ENCODE results near the gene BACH1.
A peak's percentile ranks its signal among the peaks of the same experiment; 100 is the strongest.

The BACH1 gene

GRCh38 chr21:29378832-29379231 is 80.1 kb downstream of the BACH1 start:
- H2BK12ac ChIP-seq (ENCODE audit: low read length) = no peak overlapping the region
- no peak overlapping the region for H4K12ac ChIP-seq (ENCODE audit: low read depth, low read length)
- H3K79me1 ChIP-seq (ENCODE audit: low read length) = peaks cover 11% of the 10 kb centered on the region
- H3K4me3 ChIP-seq (ENCODE audit: low read depth, low read length) = no peak overlapping the region
- no peaks in the 10 kb centered on the region for H3K36me3 ChIP-seq (ENCODE audit: control insufficient read depth in 1 of 2, insufficient read depth in 2 of 2, low read length in 2 of 2)
- H3K27ac ChIP-seq (ENCODE audit: low read depth, low read length) = peak overlapping the region; percentile 77
- no peak overlapping the region for H4K8ac ChIP-seq (ENCODE audit: low read depth, low read length)
- no peak overlapping the region for H3K9ac ChIP-seq (ENCODE audit: low read length)
- H3K9me3 ChIP-seq (ENCODE audit: insufficient read depth, low read depth, low read length) = no peaks in the 10 kb centered on the region
- peak overlapping the region; percentile 63 for H3K14ac ChIP-seq (ENCODE audit: low read length)
- H3K79me2 ChIP-seq (ENCODE audit: control insufficient read depth, insufficient read depth, low read length, poor library complexity) = no peaks in the 10 kb centered on the region
- H3K23ac ChIP-seq (ENCODE audit: low read length) = no peak overlapping the region
- no peak overlapping the region for H2BK5ac ChIP-seq (ENCODE audit: low read depth, low read length, poor library complexity)
- no peak overlapping the region for H4K91ac ChIP-seq (ENCODE audit: low read depth, low read length)
- H2AK5ac ChIP-seq (ENCODE audit: low read length) = no peak overlapping the region
- H3K4ac ChIP-seq (ENCODE audit: low read depth, low read length) = no peak overlapping the region
- WGBS (ENCODE audit: extremely low coverage, insufficient coverage, insufficient read length) = no CpG with 5 or more reads among the region's 4 CpGs
- no peak overlapping the region for H2AFZ ChIP-seq (ENCODE audit: insufficient read depth, low read length, poor library complexity)
- H3K27me3 ChIP-seq (ENCODE audit: insufficient read depth, low read length) = no peaks in the 10 kb centered on the region
- DNase-seq = peak; percentile 77 to 78
- H3K18ac ChIP-seq (ENCODE audit: low read length) = no peak overlapping the region
- H3K4me1 ChIP-seq (ENCODE audit: control insufficient read depth in 1 of 2, insufficient read depth in 2 of 2, low read length in 2 of 2) = peaks cover 20 to 25% of the 10 kb centered on the region in 2 experiments
- H3K4me2 ChIP-seq (ENCODE audit: low read length) = no peak overlapping the region
- H2BK120ac ChIP-seq (ENCODE audit: insufficient read depth, low read length, poor library complexity) = no peak overlapping the region

GRCh38 chr21:29379517-29380054 is 80.9 kb downstream of the BACH1 start:
- Histone ChIP-seq H3K27me3 (ENCODE audit: insufficient read depth, low read length) (no peaks in the 10 kb centered on the region), H3K4me3 (ENCODE audit: low read depth, low read length) (no peak overlapping the region), H4K12ac (ENCODE audit: low read depth, low read length) (no peak overlapping the region), H3K79me1 (ENCODE audit: low read length) (peaks cover 11% of the 10 kb centered on the region), H4K91ac (ENCODE audit: low read depth, low read length) (peak overlapping the region; percentile 85), H3K4ac (ENCODE audit: low read depth, low read length) (no peak overlapping the region), H3K14ac (ENCODE audit: low read length) (no peak overlapping the region), H2AFZ (ENCODE audit: insufficient read depth, low read length, poor library complexity) (no peak overlapping the region), H3K36me3 (ENCODE audit: control insufficient read depth in 1 of 2, insufficient read depth in 2 of 2, low read length in 2 of 2) (no peaks in the 10 kb centered on the region), H3K27ac (ENCODE audit: low read depth, low read length) (peak overlapping the region; percentile 77), H3K18ac (ENCODE audit: low read length) (peak overlapping the region; percentile 77), H3K23ac (ENCODE audit: low read length) (no peak overlapping the region), H3K9me3 (ENCODE audit: insufficient read depth, low read depth, low read length) (no peaks in the 10 kb centered on the region), H3K79me2 (ENCODE audit: control insufficient read depth, insufficient read depth, low read length, poor library complexity) (no peaks in the 10 kb centered on the region), H3K4me2 (ENCODE audit: low read length) (peak overlapping the region; percentile 3), H3K9ac (ENCODE audit: low read length) (no peak overlapping the region), H3K4me1 (ENCODE audit: control insufficient read depth in 1 of 2, insufficient read depth in 2 of 2, low read length in 2 of 2) (peaks cover 20 to 25% of the 10 kb centered on the region in 2 experiments), H2AK5ac (ENCODE audit: low read length) (peak overlapping the region; percentile 47), H2BK5ac (ENCODE audit: low read depth, low read length, poor library complexity) (peak overlapping the region; percentile 36), H2BK120ac (ENCODE audit: insufficient read depth, low read length, poor library complexity) (no peak overlapping the region), H2BK12ac (ENCODE audit: low read length) (no peak overlapping the region), H4K8ac (ENCODE audit: low read depth, low read length) (peak overlapping the region; percentile 62)
- WGBS (ENCODE audit: extremely low coverage, insufficient coverage, insufficient read length) = no CpG with 5 or more reads among the region's 6 CpGs
- DNase-seq = no peak

- no peak overlapping the region for H4K8ac ChIP-seq (ENCODE audit: low read depth, low read length)
- no peak overlapping the region for H3K4me3 ChIP-seq (ENCODE audit: low read depth, low read length)
- WGBS (ENCODE audit: extremely low coverage, insufficient coverage, insufficient read length) = no CpG with 5 or more reads among the region's 4 CpGs
Observed at GRCh38 chr21:29382030-29382654, 83.4 kb downstream of the BACH1 start.

GRCh38 chr21:29384683-29385359 is 86.1 kb downstream of the BACH1 start:
- H4K12ac ChIP-seq (ENCODE audit: low read depth, low read length) = no peak overlapping the region
- H2AK5ac ChIP-seq (ENCODE audit: low read length) = no peak overlapping the region
- H3K9ac ChIP-seq (ENCODE audit: low read length) = no peak overlapping the region

More at GRCh38 chr21:29382030-29382654, 83.4 kb downstream of the BACH1 start:
- H2AFZ ChIP-seq (ENCODE audit: insufficient read depth, low read length, poor library complexity) = no peak overlapping the region
- no peak overlapping the region for H2BK5ac ChIP-seq (ENCODE audit: low read depth, low read length, poor library complexity)
- no peaks in the 10 kb centered on the region for H3K9me3 ChIP-seq (ENCODE audit: insufficient read depth, low read depth, low read length)
- no peaks in the 10 kb centered on the region for H3K36me3 ChIP-seq (ENCODE audit: control insufficient read depth in 1 of 2, insufficient read depth in 2 of 2, low read length in 2 of 2)
- H3K27ac ChIP-seq (ENCODE audit: low read depth, low read length) = peak overlapping the region; percentile 93
- no peaks in the 10 kb centered on the region for H3K27me3 ChIP-seq (ENCODE audit: insufficient read depth, low read length)
- H3K18ac ChIP-seq (ENCODE audit: low read length) = no peak overlapping the region
- H4K91ac ChIP-seq (ENCODE audit: low read depth, low read length) = no peak overlapping the region
- H2BK120ac ChIP-seq (ENCODE audit: insufficient read depth, low read length, poor library complexity) = peak overlapping the region; percentile 76
- H2BK12ac ChIP-seq (ENCODE audit: low read length) = no peak overlapping the region
- H3K14ac ChIP-seq (ENCODE audit: low read length) = no peak overlapping the region
- peaks cover 25 to 38% of the 10 kb centered on the region in 2 experiments for H3K4me1 ChIP-seq (ENCODE audit: control insufficient read depth in 1 of 2, insufficient read depth in 2 of 2, low read length in 2 of 2)
- H3K4me2 ChIP-seq (ENCODE audit: low read length) = peak overlapping the region; percentile 52
- H3K4ac ChIP-seq (ENCODE audit: low read depth, low read length) = no peak overlapping the region
- H3K23ac ChIP-seq (ENCODE audit: low read length) = no peak overlapping the region
- no peak overlapping the region for H2AK5ac ChIP-seq (ENCODE audit: low read length)
- H3K79me1 ChIP-seq (ENCODE audit: low read length) = peaks cover 13% of the 10 kb centered on the region
- H3K9ac ChIP-seq (ENCODE audit: low read length) = no peak overlapping the region
- peak; percentile 81 to 92 for DNase-seq
- H3K79me2 ChIP-seq (ENCODE audit: control insufficient read depth, insufficient read depth, low read length, poor library complexity) = no peaks in the 10 kb centered on the region
- no peak overlapping the region for H4K12ac ChIP-seq (ENCODE audit: low read depth, low read length)

More at GRCh38 chr21:29384683-29385359, 86.1 kb downstream of the BACH1 start:
- H2BK5ac ChIP-seq (ENCODE audit: low read depth, low read length, poor library complexity) = peak overlapping the region; percentile 63
- H2BK12ac ChIP-seq (ENCODE audit: low read length) = peak overlapping the region; percentile 54
- H3K4me2 ChIP-seq (ENCODE audit: low read length) = no peak overlapping the region
- H2AFZ ChIP-seq (ENCODE audit: insufficient read depth, low read length, poor library complexity) = no peak overlapping the region
- H4K91ac ChIP-seq (ENCODE audit: low read depth, low read length) = no peak overlapping the region
- no peak overlapping the region for H3K18ac ChIP-seq (ENCODE audit: low read length)
- no peak overlapping the region for H3K4me3 ChIP-seq (ENCODE audit: low read depth, low read length)
- H3K27me3 ChIP-seq (ENCODE audit: insufficient read depth, low read length) = no peaks in the 10 kb centered on the region
- H4K8ac ChIP-seq (ENCODE audit: low read depth, low read length) = no peak overlapping the region
- no peaks in the 10 kb centered on the region for H3K36me3 ChIP-seq (ENCODE audit: control insufficient read depth in 1 of 2, insufficient read depth in 2 of 2, low read length in 2 of 2)
- no peaks in the 10 kb centered on the region for H3K9me3 ChIP-seq (ENCODE audit: insufficient read depth, low read depth, low read length)
- peak in 1 of 2 donors; percentile 4 for DNase-seq
- no peak overlapping the region for H3K14ac ChIP-seq (ENCODE audit: low read length)
- whole genome bisulfite sequencing (ENCODE audit: extremely low coverage, insufficient coverage, insufficient read length) = no CpG with 5 or more reads among the region's 2 CpGs
- peak overlapping the region; percentile 17 for H2BK120ac ChIP-seq (ENCODE audit: insufficient read depth, low read length, poor library complexity)
- peaks cover 16 to 24% of the 10 kb centered on the region in 2 experiments for H3K4me1 ChIP-seq (ENCODE audit: control insufficient read depth in 1 of 2, insufficient read depth in 2 of 2, low read length in 2 of 2)
- no peak overlapping the region for H3K4ac ChIP-seq (ENCODE audit: low read depth, low read length)
- H3K79me1 ChIP-seq (ENCODE audit: low read length) = peaks cover 8% of the 10 kb centered on the region
- H3K23ac ChIP-seq (ENCODE audit: low read length) = no peak overlapping the region
- H3K27ac ChIP-seq (ENCODE audit: low read depth, low read length) = peak overlapping the region; percentile 50
- H3K79me2 ChIP-seq (ENCODE audit: control insufficient read depth, insufficient read depth, low read length, poor library complexity) = no peaks in the 10 kb centered on the region

All from trophoblast cell (in vitro differentiated cells and primary cell).